Measurements from ENCODE around the gene SNX6.

GRCh38 chr14:34569750-34570149 lies 60.2 kb downstream of the SNX6 start:
- TF ChIP-seq CTCF (IDR thresholded peaks at IDR 0.05; ENCODE audit: low read length): no peak
- TF ChIP-seq EZH2 (IDR thresholded peaks at IDR 0.05; ENCODE audit: borderline replicate concordance, low read length): no peak

Measured in OCI-LY1 (cell line).